Non-pigmented ciliary epithelial cell (primary cell): ENCODE data around the gene NTRK2.

Experiments
- DNase-seq: peaks from one replicate; pipeline ENCODE4 v3.0.0-alpha.2; 2010; ENCODE audit warnings: low read depth

NTRK2 gene

GRCh38 chr9:85024374-85024773 lies 354.8 kb downstream of the NTRK2 start:
- no peak for DNase-seq

DNA sequence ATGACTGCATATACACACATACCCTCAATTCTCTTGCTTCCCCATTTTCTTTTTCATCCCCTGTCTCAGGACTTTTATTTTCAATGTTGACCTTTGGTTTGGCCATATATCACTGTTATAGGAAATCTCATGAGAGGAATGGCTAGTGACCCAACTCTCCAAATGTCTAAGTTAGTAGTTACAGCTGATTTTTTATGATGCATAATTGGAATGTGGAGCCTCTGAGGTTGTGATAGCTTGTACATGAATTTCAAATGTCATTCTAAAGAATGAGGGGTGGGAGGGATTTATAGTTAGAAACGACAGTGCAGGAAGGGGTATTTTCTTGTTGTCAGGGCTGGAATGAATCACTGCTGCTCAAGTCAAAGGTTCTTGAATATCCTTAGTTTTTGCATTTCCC lies 356.1 kb downstream of the NTRK2 start:
- no peak for DNase-seq

- DNase-seq, result no peak
Measured at GRCh38 chr9:85027870-85028269, 358.3 kb downstream of the NTRK2 start.

GRCh38 chr9:85030316-85030715 lies 360.8 kb downstream of the NTRK2 start:
- no peak for DNase-seq

DNA sequence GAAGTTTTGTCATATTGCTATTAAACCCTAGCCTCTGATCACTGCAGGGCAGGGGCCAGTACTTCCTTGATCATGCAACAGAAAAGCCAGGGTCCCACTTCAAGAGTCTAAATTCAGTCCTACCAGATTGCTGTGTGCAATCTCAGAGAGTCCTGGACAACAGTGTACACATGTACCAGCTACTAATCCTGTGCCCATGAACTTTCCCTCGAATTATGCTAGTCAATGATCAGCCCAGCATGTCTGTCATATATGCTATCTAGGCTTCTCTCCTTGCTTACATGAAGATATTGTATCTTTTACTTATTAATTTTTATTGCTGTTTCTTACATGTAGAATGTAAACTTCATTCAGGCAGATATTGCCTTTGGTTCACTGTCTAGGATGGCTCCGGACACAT lies 367.0 kb downstream of the NTRK2 start:
- no peak for DNase-seq

DNA sequence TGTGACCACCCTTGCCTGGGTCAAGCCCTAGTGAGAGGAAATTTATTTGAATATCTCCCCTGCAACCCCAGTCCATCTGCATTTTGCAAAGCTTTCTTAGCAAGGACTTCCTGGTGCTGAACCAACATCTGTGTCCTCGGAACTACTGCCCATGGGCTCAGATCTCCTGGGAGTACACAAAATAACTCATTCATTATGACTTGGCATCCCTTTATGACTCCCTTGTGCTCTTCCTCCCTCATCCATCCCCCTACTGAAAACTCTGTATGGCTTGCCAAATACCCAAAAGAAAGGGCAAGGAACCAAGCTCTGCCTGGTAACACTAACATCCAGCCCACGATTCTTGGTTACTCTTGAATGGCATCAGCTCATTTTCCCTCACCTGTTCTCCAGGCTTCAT lies 368.5 kb downstream of the NTRK2 start:
- no peak for DNase-seq

DNA sequence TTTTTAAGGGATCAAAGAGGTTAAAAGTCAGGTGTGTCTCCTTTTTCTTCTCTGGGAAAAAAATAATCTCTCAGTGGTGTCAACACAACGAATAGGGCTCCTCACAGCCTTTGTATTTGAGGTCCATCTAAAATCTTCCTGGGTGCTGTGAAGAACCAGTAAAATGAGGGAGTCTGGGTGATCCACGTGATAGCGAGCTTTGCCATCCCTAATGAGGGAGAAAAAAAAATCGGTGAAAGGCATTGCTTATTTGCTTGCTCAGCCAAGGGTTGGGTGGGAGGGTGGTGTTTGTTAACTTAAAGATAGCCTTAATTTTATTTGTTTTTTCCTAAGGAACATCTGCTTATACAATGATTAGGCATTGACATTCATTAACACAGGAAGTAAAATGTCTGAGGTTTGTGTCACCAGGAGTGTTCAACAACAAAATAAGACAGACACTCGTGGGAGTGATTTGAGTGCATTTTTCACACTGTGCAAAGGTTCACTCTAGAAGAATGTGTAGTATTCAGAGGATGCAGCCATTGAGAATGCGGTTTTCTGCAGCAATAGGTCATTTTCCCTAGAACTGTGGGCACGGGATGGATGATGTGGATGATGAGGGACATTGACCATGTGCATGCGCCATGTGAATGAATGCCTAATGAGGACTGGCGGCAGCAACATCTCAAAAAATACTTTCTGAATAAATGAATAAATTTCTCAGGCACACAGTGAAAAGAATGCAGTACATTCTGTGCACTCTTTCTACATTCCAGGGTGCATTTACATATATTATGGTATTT lies 369.5 kb downstream of the NTRK2 start:
- DNase-seq, result no peak

GRCh38 chr9:85040146-85040545 lies 370.6 kb downstream of the NTRK2 start:
- DNase-seq, result no peak

DNA sequence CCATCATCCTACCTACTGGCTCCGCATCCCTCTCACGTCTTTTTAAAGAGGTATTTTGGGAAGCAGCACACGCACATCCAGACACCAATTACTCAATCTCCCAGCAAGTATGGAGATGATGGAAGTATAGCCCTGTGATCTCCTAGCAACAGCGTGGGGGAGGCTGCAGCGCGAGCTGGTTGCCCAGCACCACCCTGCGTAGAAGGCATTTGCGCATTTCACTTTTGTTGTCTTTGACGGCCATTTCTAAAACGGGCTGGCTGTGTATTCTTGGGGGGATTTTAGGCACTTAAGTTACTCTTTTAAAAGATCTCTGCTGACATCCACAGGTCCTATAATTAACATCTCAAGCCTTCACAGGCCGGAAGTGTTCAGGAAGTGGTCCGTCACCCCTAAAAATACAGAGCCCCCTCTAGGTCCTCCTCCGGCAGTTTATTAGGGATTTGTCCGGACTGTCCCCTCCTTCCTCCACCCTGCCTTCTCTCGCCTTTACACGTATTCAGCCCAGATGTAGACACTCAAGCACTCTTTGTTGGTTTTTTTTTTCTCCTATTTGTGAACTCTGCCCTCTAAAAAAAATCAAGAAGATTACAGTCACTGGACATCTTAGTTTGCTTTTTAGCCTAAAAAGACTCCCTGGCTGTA lies 371.4 kb downstream of the NTRK2 start:
- DNase-seq, result no peak

DNA sequence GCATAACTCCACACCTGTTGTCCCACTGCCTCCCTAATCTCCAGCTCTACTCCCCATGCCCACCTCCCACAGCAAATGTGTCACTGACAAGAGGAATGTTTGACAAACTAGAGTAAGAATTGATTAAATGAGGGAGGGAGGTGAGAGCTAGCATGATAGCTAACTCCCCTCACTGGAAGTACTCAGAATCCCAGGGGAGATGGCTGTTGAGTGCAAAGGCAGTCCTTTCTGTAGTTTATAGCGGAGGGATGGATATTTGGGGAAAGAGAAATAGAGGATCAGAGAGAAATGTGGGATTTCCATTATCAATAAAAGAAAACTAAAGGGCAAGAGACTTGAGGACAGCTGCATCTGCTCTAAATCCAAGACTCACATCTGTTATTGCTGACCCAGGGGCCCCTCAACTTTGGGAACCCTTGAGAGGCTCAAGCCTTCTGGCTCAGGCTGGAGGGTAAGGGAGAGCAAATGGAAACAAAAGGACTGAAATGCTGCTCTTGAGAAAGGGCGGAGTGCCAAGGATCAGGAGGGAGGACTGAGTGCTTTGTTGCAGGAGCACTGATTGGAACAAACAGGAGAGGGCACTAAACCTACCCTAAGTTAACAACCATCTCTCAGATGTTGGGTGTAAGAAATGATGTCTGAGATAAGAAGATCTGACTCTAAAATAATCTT lies 372.1 kb downstream of the NTRK2 start:
- DNase-seq, result no peak

DNA sequence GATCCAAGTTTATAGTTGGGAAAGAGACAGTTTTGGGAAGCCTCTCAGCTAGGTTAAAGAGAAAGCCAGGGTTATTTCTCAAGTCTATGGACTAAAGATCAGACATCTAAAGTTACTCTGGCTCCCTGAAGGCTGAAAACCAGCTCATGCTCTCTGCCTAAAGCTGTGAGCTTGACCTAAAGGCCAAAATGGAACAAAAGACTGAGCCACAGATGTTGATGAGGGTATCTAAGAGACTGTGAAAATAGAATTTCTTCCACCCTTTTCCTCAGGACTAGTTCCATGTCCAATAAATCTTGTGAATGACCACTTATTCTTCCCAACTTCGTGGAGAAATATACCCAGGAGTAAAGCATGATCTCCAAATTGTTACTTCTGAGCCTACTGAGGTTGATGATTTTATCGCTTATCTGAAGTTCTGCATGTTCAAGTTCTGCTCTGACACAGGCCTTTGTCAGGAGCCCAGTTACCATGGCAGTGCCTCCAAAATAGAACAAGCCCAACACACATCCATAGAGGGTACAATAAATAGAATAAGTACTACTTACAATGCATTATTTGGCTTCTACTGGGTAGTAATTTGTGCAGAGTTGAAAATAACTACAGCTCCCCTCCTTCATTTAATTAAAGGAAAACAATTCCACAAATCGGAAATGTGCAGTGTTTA lies 373.6 kb downstream of the NTRK2 start:
- DNase-seq, result no peak

- no peak for DNase-seq
Measured at GRCh38 chr9:85045271-85045670, 375.7 kb downstream of the NTRK2 start.

DNA sequence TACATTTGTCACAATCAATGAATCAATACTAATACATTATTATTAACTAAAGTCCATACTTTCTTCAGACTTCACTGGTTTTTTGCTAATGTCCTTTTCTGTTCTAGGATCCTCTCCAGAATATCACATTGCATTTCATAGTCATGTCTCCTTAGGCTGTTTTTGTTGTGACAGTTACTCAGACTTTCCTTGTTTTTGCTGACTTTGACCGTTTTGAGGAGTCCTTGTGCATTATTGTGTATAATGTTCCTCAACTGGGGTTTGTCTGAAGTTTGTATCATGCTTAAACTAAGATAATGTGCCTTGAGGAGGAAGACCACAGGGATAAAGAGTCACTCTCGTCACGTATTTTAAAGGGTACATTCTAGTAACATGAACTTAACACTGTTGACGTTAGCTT lies 376.9 kb downstream of the NTRK2 start:
- DNase-seq, result no peak

GRCh38 chr9:85053206-85053786 lies 383.8 kb downstream of the NTRK2 start:
- DNase-seq, result no peak

DNA sequence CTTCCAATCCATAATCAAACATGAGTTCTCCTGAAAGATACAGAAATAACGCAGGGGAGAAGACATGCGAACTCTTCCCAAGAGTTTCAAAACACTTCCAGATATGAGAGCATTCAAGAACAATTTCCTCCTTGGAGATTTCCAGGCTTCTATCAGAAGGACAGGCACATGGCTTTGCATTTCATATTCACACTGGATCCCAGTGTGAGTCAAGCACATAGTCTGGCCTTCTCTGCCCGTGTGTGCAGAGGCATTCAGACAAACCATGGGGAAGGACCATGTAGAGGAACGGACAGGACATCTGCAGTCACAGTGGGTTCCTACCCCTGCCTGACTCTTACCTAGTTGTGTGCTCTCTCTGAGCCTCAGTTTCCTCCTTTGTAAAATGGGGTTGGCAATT lies 384.5 kb downstream of the NTRK2 start:
- DNase-seq, result no peak

- no peak for DNase-seq
Measured at GRCh38 chr9:85055506-85056202, 386.1 kb downstream of the NTRK2 start.

- DNase-seq, result no peak
Measured at GRCh38 chr9:85056203-85056572, 386.7 kb downstream of the NTRK2 start.

DNA sequence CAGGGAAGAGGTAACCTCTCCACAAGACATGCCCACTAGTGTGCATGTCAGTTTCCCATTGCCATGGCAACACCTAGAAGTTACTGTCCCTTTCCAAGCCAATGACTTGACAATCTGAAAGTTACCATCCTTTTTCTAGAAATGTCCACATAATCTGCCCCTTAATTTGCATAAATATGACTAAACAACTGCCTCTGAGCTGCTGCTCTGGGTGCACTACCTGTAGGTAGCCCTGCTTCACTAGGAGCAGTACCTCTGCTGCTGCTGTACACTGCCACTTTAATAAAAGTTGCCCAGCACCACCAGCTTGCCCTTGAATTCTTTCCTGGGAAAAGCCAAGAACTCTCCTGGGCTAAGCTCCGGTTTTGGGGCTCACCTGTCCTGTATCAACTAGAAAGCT lies 392.4 kb downstream of the NTRK2 start:
- no peak for DNase-seq

DNA sequence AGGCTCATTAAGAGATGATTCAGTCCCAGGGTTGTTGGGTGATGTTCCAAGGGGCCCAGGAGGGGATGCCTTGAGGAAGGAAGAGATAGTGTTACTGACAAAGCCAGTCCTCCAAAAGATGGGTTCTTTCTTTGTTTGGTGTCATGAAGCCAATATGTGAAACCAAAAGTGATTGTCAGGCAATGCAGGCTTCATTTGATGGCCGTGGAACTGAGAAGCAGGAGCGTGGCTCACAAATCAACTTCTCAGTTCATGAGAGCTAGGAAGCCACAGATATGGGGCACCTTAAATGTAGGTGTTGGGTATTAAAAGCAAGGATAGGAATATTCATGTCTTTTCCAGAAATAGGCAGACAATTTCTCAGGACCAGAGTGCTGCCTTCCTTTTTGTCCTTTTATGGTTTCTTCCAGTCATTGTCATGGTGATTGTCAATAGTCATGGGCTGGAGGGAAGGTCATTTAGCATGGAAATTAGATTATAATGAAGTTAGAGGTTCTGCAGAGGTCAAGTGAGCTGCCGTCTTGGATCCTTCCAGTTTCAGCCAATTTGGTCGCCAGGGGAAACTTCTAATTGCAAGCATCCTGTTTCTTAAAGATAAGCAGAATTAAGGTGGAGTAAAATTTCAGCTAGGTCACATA lies 393.0 kb downstream of the NTRK2 start:
- no peak for DNase-seq

- DNase-seq, result no peak
Measured at GRCh38 chr9:85064811-85065371, 395.4 kb downstream of the NTRK2 start.

GRCh38 chr9:85067792-85068191 lies 398.3 kb downstream of the NTRK2 start:
- no peak for DNase-seq
